OCI-LY7 (cell line): ENCODE data around the gene ETV1.

ENCODE experiments used
- EZH2phosphoT487 ChIP-seq: fragments of 200-600 bp; sonication (generic); IDR thresholded peaks from 2 replicates; pipeline ENCODE4 v1.6.1; 2018; ENCODE audit warnings: low read depth, borderline replicate concordance, mild to moderate bottlenecking, mixed run types, antibody characterized with exemption, low read length, moderate library complexity, mixed read lengths
- TF ChIP-seq, protein P1 (sequence below): fragments of 200-600 bp; sonication (generic); conservative IDR thresholded peaks from 2 replicates; pipeline ENCODE4 v1.5.1; 2014; ENCODE audit warnings: mild to moderate bottlenecking, antibody characterized with exemption, low read length, moderate library complexity, mixed read lengths

DNA sequence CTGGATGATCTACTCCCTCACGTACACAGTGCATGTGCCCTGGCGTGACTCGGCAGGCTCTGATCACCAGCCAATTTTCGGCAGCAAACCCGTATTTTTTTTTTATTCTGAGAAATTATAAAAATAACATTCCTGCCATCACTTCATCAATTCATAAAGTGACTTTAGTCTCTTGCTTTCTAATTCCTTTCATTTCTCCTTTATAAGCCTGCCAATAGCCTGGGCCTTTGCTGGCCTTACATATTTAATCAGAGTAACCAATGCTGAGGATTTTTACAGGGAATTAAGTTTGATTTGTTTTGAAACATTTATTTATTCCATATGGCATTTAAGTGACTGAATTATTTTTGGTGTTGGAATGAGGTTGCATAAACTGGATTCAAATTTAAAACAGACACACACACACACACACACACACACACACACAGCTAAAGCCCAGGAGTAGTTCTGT is 140.8 kb downstream of the ETV1 start:
- TF ChIP-seq, protein P1, sequence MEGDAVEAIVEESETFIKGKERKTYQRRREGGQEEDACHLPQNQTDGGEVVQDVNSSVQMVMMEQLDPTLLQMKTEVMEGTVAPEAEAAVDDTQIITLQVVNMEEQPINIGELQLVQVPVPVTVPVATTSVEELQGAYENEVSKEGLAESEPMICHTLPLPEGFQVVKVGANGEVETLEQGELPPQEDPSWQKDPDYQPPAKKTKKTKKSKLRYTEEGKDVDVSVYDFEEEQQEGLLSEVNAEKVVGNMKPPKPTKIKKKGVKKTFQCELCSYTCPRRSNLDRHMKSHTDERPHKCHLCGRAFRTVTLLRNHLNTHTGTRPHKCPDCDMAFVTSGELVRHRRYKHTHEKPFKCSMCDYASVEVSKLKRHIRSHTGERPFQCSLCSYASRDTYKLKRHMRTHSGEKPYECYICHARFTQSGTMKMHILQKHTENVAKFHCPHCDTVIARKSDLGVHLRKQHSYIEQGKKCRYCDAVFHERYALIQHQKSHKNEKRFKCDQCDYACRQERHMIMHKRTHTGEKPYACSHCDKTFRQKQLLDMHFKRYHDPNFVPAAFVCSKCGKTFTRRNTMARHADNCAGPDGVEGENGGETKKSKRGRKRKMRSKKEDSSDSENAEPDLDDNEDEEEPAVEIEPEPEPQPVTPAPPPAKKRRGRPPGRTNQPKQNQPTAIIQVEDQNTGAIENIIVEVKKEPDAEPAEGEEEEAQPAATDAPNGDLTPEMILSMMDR = no peak
- TF ChIP-seq EZH2phosphoT487 = no peak
